PFSK-1 (cell line): ENCODE measurements around the gene BEST2.

Source experiments
- FOXP2 ChIP-seq: optimal IDR thresholded peaks from 2 replicates; pipeline ENCODE3; 2011; ENCODE audit warnings: borderline replicate concordance, control low read depth, inconsistent platforms; ENCODE audit not compliant: insufficient read depth; ENCODE audit errors: extremely low read length, extremely low read depth
- POLR2AphosphoS5 ChIP-seq: IDR thresholded peaks from 2 replicates; pipeline ENCODE4 v1.6.1; 2012; ENCODE audit warnings: low read depth, mild to moderate bottlenecking, control low read depth, low read length, moderate library complexity
- REST ChIP-seq, 2 experiments: IDR thresholded peaks; 2 replicates each; pipeline versions ENCODE4 v1.6.1 to v1.8.0; 2011 to 2012; ENCODE audit warnings: low read depth in 2 of 2, low read length in 2 of 2, control low read depth in 1 of 2, inconsistent platforms in 1 of 2, mild to moderate bottlenecking in 1 of 2, moderate library complexity in 1 of 2; ENCODE audit not compliant: insufficient read depth in 1 of 2
- SIN3A ChIP-seq: IDR thresholded peaks from 2 replicates; pipeline ENCODE4 v1.6.1; 2012; ENCODE audit warnings: mild to moderate bottlenecking, low read length, moderate library complexity, borderline replicate concordance; ENCODE audit not compliant: insufficient read depth
- TAF1 ChIP-seq: IDR thresholded peaks from 2 replicates; pipeline ENCODE4 v1.6.1; 2012; ENCODE audit warnings: low read length, control low read depth, borderline replicate concordance; ENCODE audit not compliant: insufficient read depth

Gene BEST2

GRCh38 chr19:12777217-12778016 lies 25.8 kb downstream of the BEST2 start:
- TF ChIP-seq SIN3A (no peak), REST (IDR thresholded peaks at IDR 0.05; ENCODE audit: insufficient read depth in 1 of 2, low read depth in 2 of 2, low read length in 2 of 2) (no peak), POLR2AphosphoS5 (no peak), TAF1 (no peak), FOXP2 (peak; percentile 48)

DNA sequence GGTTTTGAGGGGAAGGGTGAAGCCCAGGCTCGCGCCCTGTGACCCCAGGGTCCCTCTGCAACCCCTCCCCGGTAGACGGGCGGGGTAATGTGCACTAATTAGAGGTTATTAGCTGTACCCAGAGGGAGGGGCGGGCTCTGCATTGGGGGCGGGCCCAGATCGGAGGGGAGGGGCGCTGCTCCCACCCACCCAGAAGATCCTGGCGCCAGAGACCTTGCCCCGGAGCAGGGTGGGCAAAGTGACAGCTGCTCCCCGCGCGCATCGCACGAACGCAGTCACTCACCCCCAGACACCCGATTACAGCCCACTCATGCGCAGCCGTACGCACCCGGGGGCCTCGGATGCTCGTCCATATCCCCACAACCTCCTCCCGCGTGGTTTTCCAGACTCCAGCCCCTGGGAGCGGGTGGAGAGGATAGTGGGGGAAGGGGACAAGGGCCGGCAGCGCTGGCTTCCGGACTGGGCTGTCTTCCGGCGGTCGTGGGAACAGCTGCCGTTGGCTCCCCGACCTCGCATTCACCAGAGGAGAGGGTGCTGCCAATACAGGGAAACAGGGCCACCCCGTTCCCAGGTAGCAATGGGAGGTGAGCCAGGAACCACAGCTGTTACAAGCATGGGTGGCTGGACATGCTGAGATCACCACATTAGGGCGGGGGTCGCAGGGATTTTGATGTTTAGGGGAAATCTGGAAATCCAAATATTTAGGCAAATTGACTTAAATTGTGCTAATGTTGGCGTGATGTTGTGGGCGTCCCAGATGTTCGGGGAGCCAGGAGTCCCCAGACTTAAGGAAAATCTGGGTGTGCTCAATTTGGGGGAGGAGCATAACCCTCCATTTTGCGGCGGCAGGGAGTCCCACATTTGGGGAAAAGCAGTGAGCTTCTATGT lies 26.7 kb downstream of the BEST2 start:
- TF ChIP-seq TAF1 (no peak), POLR2AphosphoS5 (peak; percentile 45; the same call in 1 of the 2 replicates), SIN3A (peak; percentile 28; the same call in 1 of the 2 replicates)

DNA sequence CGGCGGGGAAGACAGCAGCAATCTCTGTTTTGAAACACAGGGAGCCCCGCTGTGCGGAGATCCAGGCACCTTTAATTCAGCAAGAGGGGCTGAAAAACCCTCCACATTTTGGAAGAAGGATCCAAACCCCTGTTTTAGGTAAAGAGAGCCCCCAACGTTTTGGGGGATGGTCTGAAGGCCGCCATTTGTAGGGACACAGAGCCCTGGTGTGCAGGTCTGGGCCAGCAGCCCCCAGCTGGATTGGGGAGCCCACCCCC lies 27.2 kb downstream of the BEST2 start:
- TF ChIP-seq POLR2AphosphoS5 (no peak), SIN3A (no peak), TAF1 (no peak), FOXP2 (no peak), REST (IDR thresholded peaks at IDR 0.05; ENCODE audit: insufficient read depth in 1 of 2, low read depth in 2 of 2, low read length in 2 of 2) (no peak)

GRCh38 chr19:12779162-12779993 lies 27.8 kb downstream of the BEST2 start:
- TF ChIP-seq SIN3A (no peak), POLR2AphosphoS5 (no peak), REST (IDR thresholded peaks at IDR 0.05; ENCODE audit: insufficient read depth in 1 of 2, low read depth in 2 of 2, low read length in 2 of 2) (no peak), TAF1 (no peak), FOXP2 (peak; percentile 66)

GRCh38 chr19:12782174-12782423 lies 30.5 kb downstream of the BEST2 start:
- TF ChIP-seq SIN3A: no peak
- TF ChIP-seq FOXP2: no peak
- TF ChIP-seq REST (IDR thresholded peaks at IDR 0.05; ENCODE audit: insufficient read depth in 1 of 2, low read depth in 2 of 2, low read length in 2 of 2): no peak
- no peak; the same call in 1 of the 2 replicates for TF ChIP-seq POLR2AphosphoS5
- no peak for TF ChIP-seq TAF1
